T follicular helper cell (primary cell): ENCODE data around the gene LYPD8.

ENCODE experiments used
- DNase-seq: peaks from one replicate; pipeline ENCODE4 v3.0.0-alpha.2; 2020; ENCODE audit warnings: low read depth

The LYPD8 gene

DNA sequence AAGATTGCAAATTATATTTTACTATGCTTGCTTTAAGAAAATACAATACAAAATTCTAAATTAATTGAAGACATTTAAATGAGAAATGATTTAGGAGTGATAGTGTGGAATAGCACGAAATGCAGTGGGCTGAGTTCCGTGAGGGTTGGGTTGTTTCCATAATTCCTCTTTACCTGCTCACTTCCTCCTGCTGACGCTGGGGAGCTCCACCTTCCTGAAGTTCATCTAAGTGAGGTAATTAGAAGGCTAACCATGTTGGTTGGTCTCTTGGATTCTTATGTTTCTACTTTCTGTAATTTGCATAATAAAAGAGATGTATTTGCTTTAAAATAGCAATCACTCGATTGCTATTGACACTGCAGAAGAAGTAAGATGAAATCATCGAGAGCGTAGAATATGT, 57.7 kb downstream of the LYPD8 start:
- no peak for DNase-seq

- DNase-seq: no peak
These were observed 58.8 kb downstream of the LYPD8 start for GRCh38 chr1:248696774-248697173.

DNA sequence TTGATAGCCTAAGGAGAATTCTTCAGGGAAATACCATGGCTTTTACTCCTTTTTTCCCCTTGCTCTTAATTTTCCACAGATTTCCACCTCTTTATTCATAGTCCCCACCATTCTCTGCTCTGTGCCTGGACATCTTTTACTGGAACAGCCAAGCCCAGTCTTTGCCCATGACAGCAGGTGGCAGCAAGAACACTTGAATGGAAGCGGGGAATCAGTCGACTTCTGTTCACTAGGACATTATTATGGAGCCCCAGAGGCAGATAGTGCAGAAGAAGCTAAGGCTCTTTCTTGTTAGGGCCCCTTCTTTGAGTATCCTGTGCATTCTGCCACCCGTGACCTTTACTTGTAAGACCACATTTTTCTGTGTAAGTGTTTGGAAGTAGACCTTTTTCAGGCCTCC, 59.3 kb downstream of the LYPD8 start:
- DNase-seq: no peak

DNA sequence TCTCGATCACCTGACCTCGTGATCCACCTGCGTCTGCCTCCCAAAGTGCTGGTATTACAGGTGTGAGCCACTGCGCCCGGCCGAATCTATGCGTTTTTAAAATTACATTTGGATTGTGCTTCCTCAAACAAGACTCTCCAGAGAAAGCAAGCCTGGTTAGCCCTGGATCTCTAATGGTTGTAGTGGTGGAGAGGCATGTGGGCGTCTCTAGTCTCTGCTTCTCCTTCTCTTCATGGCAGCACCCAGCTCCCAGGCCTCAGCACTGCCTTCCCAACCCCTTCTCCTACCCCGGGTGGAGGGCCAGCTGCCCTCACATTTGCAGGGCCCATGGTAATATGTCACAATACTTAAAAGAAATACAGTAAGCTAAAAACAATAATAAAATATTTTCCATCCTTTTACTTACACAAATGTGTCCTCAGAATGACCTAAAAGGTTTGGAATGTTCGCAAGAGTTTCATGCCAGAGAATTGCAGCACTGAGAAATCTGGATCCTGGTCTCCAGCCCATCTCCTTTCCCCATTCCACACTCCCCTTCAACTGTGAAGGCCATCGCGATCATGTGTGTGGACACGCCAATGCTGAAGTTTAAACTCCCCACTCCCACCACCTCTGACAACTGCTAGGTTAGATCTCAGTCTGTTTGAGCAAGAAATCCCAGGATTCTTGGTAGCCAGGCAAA, 60.0 kb downstream of the LYPD8 start:
- no peak for DNase-seq

- no peak for DNase-seq
These were observed 63.9 kb downstream of the LYPD8 start for GRCh38 chr1:248691567-248692155.
